Ectodermal cell (in vitro differentiated cells): ENCODE results near the gene CALCOCO1.
A peak's percentile ranks its signal among the peaks of the same experiment; 100 is the strongest.

Source experiments
- H3K27ac ChIP-seq: 2 replicates; pipeline ENCODE4 v1.7.0; 2013; ENCODE audit warnings: mild to moderate bottlenecking, low read depth, low read length; ENCODE audit not compliant: insufficient read depth, poor library complexity, severe bottlenecking
- H3K27me3 ChIP-seq: 2 replicates; pipeline ENCODE4 v1.7.0; 2013; ENCODE audit warnings: mild to moderate bottlenecking, low read length; ENCODE audit not compliant: insufficient read depth, control insufficient read depth, poor library complexity, severe bottlenecking
- H3K36me3 ChIP-seq: one replicate; pipeline ENCODE4 v1.7.0; 2013; ENCODE audit warnings: low read length; ENCODE audit not compliant: control insufficient read depth, insufficient read depth
- H3K4me1 ChIP-seq: one replicate; pipeline ENCODE4 v1.7.0; 2013; ENCODE audit warnings: low read length; ENCODE audit not compliant: control insufficient read depth, insufficient read depth
- H3K4me3 ChIP-seq: 2 replicates; pipeline ENCODE4 v1.7.0; 2013; ENCODE audit warnings: low read depth, low read length, control low read depth; ENCODE audit not compliant: insufficient read depth
- H3K9me3 ChIP-seq: 2 replicates; pipeline ENCODE4 v1.7.0; 2013; ENCODE audit warnings: mild to moderate bottlenecking, low read length, moderate library complexity; ENCODE audit not compliant: control insufficient read depth
- WGBS, 2 experiments: methylation state at CpG; one replicate each; pipeline ENCODE4 v1.1.7; 2013; ENCODE audit warnings: missing lambda C conversion rate in 2 of 2; 5-methylcytosine and 5-hydroxymethylcytosine counted together

Gene CALCOCO1

DNA sequence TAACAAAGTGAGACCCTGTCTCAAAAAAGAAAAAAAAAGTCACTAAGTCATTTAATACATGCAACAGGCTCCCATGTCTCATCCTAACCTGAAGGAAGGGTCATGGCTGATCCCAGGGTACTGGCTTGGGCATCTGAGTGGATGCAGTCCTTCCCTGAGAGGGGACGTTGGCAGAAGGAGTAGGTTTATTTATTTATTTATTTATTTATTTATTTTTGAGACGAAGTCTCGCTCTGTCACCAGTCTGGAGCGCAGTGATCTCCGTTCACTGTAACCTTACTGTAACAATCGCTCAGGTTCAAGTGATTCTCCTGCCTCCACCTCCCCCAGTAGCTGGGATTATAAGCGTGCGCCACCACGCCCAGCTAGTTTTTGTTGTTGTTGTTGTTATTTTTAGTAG, 7.2 kb upstream of the CALCOCO1 start:
- 95 to 97% methylated on average over 8 to 9 of the region's 9 CpGs for WGBS, 2 experiments
- Histone ChIP-seq H3K9me3 (no peaks in the 10 kb centered on the region), H3K4me3 (no peak overlapping the region), H3K27ac (no peak overlapping the region), H3K36me3 (no peaks in the 10 kb centered on the region), H3K4me1 (peaks cover 23% of the 10 kb centered on the region), H3K27me3 (peaks cover 63% of the 10 kb centered on the region)

DNA sequence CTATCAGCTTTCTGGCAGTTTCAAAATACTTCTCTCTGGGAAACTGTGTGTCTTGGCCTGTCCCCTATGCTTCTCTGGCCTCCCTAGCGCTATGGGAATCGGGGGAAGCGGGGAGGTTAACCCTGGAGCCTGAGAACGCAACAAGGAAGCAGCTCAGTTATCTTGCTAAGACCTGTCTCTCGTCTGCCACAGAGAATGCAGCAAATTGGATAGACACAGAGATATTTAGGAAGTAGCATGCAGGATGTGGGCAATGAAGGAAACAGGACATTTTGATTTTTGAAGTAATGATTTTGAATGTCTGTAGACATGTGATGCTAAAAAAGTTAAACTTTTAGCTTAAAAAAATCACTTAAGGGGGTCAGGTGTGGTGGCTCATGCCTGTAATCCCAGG, 6.6 kb upstream of the CALCOCO1 start:
- Histone ChIP-seq H3K36me3 (no peaks in the 10 kb centered on the region), H3K9me3 (no peaks in the 10 kb centered on the region), H3K4me3 (no peak overlapping the region), H3K27me3 (peaks cover 57% of the 10 kb centered on the region), H3K27ac (no peak overlapping the region), H3K4me1 (peaks cover 16% of the 10 kb centered on the region)
- WGBS, 2 experiments, result 73 to 79% methylated on average over 5 of the region's 5 CpGs

DNA sequence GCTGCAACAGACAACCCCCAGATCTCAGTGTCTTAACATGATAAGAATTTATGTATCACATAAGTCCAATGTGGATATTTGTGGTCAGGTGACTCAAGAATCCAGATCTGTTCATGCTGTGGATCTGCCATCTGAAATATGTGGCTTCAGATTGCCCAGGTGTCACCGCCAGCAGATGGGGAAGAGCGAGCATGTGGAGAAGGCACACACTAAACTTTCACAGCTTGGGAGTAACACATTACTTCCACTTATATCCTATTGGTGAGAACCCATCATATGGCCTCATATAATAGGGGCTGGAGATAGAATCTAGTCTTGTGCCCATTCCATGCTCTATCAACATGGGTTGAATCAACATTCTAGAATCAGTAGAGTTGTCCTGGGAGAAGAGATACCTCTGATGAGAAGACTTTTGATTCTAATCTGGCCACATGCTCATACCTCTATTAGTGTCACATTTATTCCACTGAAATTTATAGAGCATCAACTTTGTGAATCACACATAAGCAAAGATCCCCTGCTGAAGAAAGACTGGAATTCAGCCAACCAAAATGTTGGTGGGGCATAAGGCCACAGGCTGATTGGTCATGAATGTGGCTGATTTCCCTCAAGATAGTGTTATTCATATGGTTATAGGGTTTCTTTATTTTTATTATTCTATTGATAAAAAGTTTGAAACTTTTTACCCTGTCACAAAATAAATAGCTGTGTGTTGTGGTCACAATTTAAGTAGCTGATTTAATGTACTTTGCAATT, 6.0 kb upstream of the CALCOCO1 start:
- Histone ChIP-seq H3K4me1 (peaks cover 11% of the 10 kb centered on the region), H3K36me3 (no peaks in the 10 kb centered on the region), H3K27me3 (peaks cover 51% of the 10 kb centered on the region), H3K9me3 (no peaks in the 10 kb centered on the region), H3K4me3 (no peak overlapping the region), H3K27ac (no peak overlapping the region)
- WGBS, 2 experiments, result 84 to 97% methylated on average over 2 of the region's 2 CpGs

DNA sequence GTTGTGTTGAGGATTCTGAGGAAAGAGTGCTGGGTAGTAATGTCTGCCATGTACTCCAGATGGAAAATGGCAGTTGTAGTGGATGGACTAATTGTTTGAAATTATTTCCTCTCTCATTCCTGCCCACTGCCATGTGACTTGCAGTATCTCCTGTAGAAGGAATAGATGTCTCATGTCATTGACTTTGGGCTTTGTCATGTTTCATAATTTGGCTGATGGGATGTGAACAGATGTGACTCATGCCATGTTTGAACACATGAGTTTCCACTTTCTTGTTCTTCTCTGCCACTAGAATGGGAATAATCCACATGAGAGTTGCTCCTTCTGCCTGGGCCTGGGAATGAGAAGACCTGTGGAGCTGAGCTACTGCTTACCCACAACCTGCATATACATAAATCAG, 2.4 kb upstream of the CALCOCO1 start:
- peaks cover 15% of the 10 kb centered on the region for H3K27me3 ChIP-seq
- H3K9me3 ChIP-seq, result no peaks in the 10 kb centered on the region
- H3K4me3 ChIP-seq, result no peak overlapping the region
- peaks cover 8% of the 10 kb centered on the region for H3K4me1 ChIP-seq
- no peaks in the 10 kb centered on the region for H3K36me3 ChIP-seq
- H3K27ac ChIP-seq, result no peak overlapping the region

DNA sequence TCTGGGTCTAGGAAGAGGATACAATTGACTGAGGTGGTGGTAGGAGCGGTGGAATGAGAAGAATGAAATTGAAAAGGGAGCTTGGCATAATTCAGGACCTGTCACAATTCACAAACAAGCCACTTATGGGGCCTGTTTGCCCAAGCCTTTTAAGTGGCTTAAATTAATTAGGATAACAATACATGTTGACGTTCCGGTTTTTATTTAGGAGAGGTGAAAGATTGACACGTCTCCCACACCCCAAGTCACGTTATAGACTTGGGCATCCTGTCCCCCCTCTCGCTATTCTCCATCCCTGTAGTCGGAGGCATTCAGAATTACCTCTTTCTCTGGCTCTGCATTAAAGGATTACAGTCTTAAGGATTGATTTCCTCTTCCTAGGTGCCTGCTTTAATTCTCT, 954 bp upstream of the CALCOCO1 start:
- Histone ChIP-seq H3K4me3 (peak overlapping the region; percentile 82), H3K27me3 (peaks cover 3% of the 10 kb centered on the region), H3K36me3 (no peaks in the 10 kb centered on the region), H3K9me3 (no peaks in the 10 kb centered on the region), H3K4me1 (peaks cover 8% of the 10 kb centered on the region), H3K27ac (peak overlapping the region; percentile 61)
- WGBS, 2 experiments, result 15 to 23% methylated on average over 7 of the region's 7 CpGs

DNA sequence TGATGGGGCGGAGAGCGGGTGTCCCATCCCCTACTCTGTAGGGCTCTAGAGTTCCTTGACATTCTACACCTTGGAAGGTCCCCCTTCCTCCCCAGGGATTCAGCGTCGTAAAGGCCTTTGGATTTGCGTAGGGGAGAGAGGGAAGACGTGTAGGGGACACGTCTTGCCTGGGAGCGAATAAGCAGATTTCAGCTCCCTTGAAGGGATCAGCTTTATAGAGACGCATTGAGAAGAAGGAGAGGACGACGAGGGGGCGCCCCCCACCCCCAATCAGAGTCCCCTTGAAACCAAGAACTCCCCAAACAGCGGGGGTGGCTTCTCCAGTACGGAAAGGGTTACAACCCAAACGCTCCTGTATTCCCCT, 324 bp downstream of the CALCOCO1 start:
- Histone ChIP-seq H3K4me1 (peaks cover 8% of the 10 kb centered on the region), H3K27ac (no peak overlapping the region), H3K4me3 (peak overlapping the region; percentile 82), H3K27me3 (no peaks in the 10 kb centered on the region), H3K36me3 (no peaks in the 10 kb centered on the region), H3K9me3 (no peaks in the 10 kb centered on the region)
- WGBS, 2 experiments, result 5 to 7% methylated on average over 15 of the region's 15 CpGs

DNA sequence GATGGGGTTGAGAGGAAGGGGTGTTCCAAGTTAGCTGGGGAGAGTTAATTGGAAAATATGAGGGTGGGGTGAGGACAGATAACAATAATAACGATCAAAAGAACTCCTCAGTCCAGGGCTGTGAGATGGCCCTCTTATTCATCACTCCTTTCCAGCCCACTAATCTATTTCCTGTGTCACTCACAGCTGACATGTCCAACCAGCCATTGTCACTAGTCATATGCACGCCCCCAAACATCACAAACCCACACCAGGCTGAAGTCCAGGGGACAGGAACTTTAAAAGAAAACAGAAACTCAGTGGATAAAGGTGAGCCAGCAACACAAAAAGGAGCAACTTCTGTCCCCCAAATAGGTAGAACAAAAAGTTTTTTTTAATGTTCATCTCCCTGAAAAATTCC, 911 bp downstream of the CALCOCO1 start:
- no peak overlapping the region for H3K27ac ChIP-seq
- 45 to 81% methylated on average over 2 of the region's 2 CpGs for WGBS, 2 experiments

DNA sequence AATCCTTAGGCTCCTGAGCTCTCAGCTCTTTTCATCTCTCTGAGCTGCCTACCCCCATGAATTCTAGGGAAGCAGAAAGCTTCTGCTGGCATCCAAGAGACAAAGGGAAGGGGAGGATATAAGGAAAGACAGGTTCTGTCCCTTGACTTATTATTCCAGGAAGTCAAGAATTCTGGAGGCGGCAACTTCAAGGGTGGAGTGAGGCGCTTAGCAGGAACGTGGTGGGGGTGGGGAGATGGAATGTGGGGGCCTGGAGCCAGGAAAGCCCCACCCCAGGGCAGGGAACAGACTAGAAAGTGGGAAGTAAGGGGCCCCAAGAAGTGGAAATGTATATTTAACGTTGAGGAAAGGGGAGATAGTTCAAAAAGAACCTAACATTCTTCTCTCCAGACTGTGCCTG, 1.4 kb downstream of the CALCOCO1 start:
- WGBS, 2 experiments, result 41 to 43% methylated on average over 4 of the region's 4 CpGs
- H3K36me3 ChIP-seq, result no peaks in the 10 kb centered on the region
- no peaks in the 10 kb centered on the region for H3K9me3 ChIP-seq
- H3K4me3 ChIP-seq, result no peak overlapping the region
- H3K4me1 ChIP-seq, result peaks cover 8% of the 10 kb centered on the region
- H3K27me3 ChIP-seq, result no peaks in the 10 kb centered on the region
- H3K27ac ChIP-seq, result no peak overlapping the region

More for the DNA sequence above, 911 bp downstream of the CALCOCO1 start:
- Histone ChIP-seq H3K27me3 (no peaks in the 10 kb centered on the region), H3K4me3 (peak overlapping the region; percentile 82), H3K36me3 (no peaks in the 10 kb centered on the region), H3K4me1 (peaks cover 8% of the 10 kb centered on the region), H3K9me3 (no peaks in the 10 kb centered on the region)

DNA sequence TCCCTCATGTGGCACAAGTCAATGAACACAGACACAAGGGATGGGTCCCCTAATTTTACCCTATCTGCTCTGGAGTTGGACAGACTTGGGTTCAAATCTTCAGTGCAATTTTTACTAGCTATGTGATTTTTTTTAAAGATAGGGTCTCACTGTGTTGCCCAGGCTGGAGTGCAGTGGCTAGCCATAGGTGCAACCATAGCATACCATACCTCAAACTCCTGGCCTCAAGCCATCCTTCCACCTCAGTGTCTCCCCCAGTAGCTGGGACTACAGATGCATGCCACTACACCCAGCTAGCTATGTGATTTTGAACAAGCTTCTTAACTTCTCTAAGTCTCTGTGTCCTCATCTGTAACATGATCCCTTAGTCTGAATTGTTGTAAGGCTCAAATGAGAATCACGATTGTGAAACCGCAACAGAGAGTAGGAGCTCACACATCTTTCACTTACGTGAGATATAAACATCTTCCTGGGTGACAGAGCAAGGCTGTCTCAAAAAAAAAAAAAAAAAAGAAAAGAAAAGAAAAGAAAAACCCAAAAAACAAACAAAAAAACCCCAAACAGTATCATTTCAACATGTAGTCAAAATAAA, 4.7 kb downstream of the CALCOCO1 start:
- Histone ChIP-seq H3K27me3 (no peaks in the 10 kb centered on the region), H3K27ac (no peak overlapping the region), H3K4me1 (peaks cover 8% of the 10 kb centered on the region), H3K4me3 (no peak overlapping the region), H3K36me3 (no peaks in the 10 kb centered on the region), H3K9me3 (no peaks in the 10 kb centered on the region)
- 60 to 87% methylated on average over 1 to 3 of the region's 3 CpGs for WGBS, 2 experiments

DNA sequence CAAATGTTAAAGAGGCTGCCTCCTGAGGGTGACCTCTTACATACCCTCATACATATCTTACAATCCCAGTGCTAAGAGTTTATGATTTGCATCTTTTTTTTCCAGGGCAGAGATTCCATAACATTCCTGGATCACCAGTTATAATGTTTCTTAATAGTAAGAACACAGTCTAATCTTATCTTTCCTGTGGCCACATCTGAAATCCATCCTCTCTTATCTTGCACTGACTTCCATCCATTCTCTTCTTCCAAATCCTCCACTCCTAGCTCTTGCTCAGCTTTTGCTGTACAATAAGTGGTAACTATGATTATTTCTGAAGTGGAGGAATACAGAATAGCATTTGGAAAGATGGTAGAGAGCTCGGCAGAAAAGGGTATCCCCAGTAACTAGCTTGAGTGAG, 6.3 kb downstream of the CALCOCO1 start:
- no peaks in the 10 kb centered on the region for H3K4me1 ChIP-seq
- no peak overlapping the region for H3K27ac ChIP-seq
- H3K27me3 ChIP-seq, result no peaks in the 10 kb centered on the region
- no peaks in the 10 kb centered on the region for H3K9me3 ChIP-seq
- H3K36me3 ChIP-seq, result no peaks in the 10 kb centered on the region
- 89 to 92% methylated on average over 1 of the region's 1 CpG for whole genome bisulfite sequencing, 2 experiments
- H3K4me3 ChIP-seq, result no peak overlapping the region
